IPS DF 6.9 (cell line): ENCODE measurements around the gene CRNKL1.

ENCODE experiments used
- DNase-seq: peaks from one replicate; pipeline ENCODE4 v3.0.0-alpha.2; 2013; ENCODE audit warnings: low read depth, low spot score
- H3K27ac ChIP-seq: one replicate; pipeline ENCODE4 v1.5.1; 2013; ENCODE audit warnings: low read length, control low read depth
- H3K27me3 ChIP-seq: 2 replicates; pipeline ENCODE4 v1.6.1; 2013; ENCODE audit warnings: mild to moderate bottlenecking, low read length; ENCODE audit not compliant: control insufficient read depth, insufficient read depth
- H3K36me3 ChIP-seq: 2 replicates; pipeline ENCODE4 v1.6.1; 2013; ENCODE audit warnings: low read length; ENCODE audit not compliant: control insufficient read depth, insufficient read depth
- H3K4me1 ChIP-seq: 2 replicates; pipeline ENCODE4 v1.6.1; 2013; ENCODE audit warnings: low read length; ENCODE audit not compliant: control insufficient read depth, insufficient read depth
- H3K4me3 ChIP-seq: 2 replicates; pipeline ENCODE4 v1.5.1; 2013; ENCODE audit warnings: mild to moderate bottlenecking, low read length
- H3K9me3 ChIP-seq: 2 replicates; pipeline ENCODE4 v1.6.1; 2013; ENCODE audit warnings: low read length, inconsistent platforms; ENCODE audit not compliant: control insufficient read depth, insufficient read depth
- WGBS: extraction: QIAGEN DNeasy Blood & Tissue Kit; methylation state at CpG from one replicate; pipeline ENCODE4 v1.1.7; 2013; ENCODE audit warnings: mixed read lengths, missing lambda C conversion rate; ENCODE audit not compliant: insufficient read length, insufficient coverage; 5-methylcytosine and 5-hydroxymethylcytosine counted together

The CRNKL1 gene

DNA sequence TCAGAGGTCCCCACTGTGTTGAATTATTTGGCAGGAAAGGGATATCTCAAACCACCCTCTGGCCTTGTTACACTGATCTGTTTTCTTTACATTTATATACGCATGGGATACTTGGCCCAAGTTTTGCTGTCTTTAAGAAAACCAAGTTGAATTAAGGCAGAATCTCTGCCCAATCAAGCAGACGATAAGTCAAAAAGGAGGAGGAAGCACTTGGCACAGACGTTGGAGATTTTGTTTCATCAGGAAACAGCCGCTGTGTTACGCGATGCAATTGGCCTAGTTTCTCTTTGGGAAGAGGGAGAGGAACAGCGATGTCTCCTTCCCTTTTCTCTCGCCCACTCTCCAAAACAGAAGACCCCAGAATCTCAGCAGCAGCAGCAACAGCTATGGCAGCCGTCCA, 55.3 kb downstream of the CRNKL1 start:
- WGBS, result no CpG with 5 or more reads among the region's 9 CpGs
- Histone ChIP-seq H3K4me3 (no peak overlapping the region), H3K27me3 (no peaks in the 10 kb centered on the region), H3K9me3 (no peaks in the 10 kb centered on the region), H3K27ac (no peak overlapping the region), H3K36me3 (no peaks in the 10 kb centered on the region), H3K4me1 (no peaks in the 10 kb centered on the region)
- DNase-seq, result no peak

DNA sequence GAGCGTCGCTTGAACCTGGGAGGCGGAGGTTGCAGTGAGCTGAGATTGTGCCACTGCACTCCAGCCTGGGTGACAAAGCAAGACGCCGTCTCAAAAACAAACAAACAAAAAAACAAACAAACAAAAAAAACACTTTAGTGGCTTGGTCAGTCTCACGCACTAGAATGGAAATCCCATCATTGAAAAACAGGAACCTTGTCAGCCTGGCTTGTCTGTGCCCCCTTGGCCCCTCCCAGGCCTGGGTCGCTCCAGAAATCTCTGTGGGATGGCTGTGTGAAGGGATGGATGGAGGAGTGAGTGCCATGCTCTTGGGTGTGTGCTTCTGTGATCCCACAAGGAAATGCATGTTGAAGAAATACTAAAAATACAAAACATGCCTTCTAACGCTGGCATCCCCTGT, 56.0 kb downstream of the CRNKL1 start:
- H3K27ac ChIP-seq, result no peak overlapping the region
- no peak for DNase-seq
- no CpG with 5 or more reads among the region's 8 CpGs for WGBS
- no peaks in the 10 kb centered on the region for H3K4me1 ChIP-seq
- H3K9me3 ChIP-seq, result no peaks in the 10 kb centered on the region
- H3K27me3 ChIP-seq, result no peaks in the 10 kb centered on the region
- no peaks in the 10 kb centered on the region for H3K36me3 ChIP-seq
- H3K4me3 ChIP-seq, result no peak overlapping the region

DNA sequence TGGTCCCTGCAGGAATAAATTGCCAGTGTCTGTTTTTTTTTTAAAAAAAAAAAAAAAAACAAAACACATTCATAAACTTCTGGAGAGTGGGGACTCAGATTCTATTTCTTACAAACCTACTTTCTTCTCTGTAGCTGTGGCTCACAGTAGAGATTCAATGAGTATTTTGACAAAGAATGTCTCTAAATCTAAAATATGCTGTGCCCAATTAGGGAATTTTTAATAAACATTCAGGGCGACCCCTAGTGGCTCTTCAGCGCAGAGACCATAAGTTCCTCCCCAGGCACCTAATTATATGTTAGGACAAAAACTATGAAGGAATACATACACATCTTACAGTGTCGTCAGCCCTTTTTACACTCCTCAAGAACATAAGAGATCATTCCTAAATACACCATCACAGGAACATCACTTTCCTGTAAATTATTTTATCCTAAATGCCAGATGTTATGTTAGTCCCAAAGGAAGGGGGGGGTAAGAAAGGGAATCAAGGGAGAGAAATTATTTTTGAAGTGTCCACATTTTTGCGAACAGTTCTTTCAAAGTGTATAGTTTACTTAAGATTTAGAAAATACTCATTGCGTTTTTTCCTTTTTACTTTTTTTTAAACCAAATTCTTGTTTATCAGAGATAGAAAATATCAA, 56.9 kb downstream of the CRNKL1 start:
- no peak overlapping the region for H3K27ac ChIP-seq
- no peak for DNase-seq
- no CpG with 5 or more reads among the region's 5 CpGs for WGBS
- H3K27me3 ChIP-seq, result no peaks in the 10 kb centered on the region
- no peaks in the 10 kb centered on the region for H3K9me3 ChIP-seq
- H3K4me3 ChIP-seq, result no peak overlapping the region
- no peaks in the 10 kb centered on the region for H3K36me3 ChIP-seq
- H3K4me1 ChIP-seq, result no peaks in the 10 kb centered on the region

DNA sequence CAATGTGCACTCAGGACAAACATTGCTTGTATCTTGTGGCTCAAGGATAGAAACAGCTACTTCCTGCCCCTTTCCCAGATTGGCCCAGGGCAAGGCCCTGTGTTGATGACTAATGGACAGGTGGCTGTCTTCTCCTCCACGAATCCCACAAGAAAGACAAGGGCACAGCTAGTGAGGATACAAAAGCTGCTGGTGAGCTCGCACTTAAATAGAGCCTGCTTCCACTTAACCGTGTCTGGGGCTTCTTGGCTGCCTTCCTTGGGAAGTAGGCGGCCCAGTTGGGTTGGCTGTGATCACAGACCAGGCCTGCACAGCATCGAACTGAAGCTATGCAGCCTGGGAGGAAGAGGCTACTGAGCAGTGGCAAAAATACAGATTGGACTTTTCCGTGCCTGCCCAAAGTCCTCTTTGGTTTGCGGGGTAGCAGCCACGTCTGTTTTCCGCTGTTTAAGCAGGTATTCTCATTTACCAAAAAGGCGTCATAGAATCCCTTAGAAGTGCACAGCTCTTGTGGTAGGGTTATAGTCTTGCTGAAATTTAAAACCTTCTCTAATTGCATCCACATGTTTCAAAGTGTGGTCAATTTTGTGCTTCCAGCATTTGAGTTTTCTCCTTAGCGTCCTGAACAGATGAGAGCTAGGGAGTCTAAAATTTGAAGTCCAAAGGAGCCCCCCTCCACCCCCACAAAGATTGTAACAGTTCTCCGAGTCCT, 58.2 kb downstream of the CRNKL1 start:
- H3K4me3 ChIP-seq, result no peak overlapping the region
- no peak for DNase-seq
- H3K36me3 ChIP-seq, result no peaks in the 10 kb centered on the region
- H3K27ac ChIP-seq, result no peak overlapping the region
- no peaks in the 10 kb centered on the region for H3K9me3 ChIP-seq
- no CpG with 5 or more reads among the region's 12 CpGs for WGBS
- no peaks in the 10 kb centered on the region for H3K27me3 ChIP-seq
- no peaks in the 10 kb centered on the region for H3K4me1 ChIP-seq

DNA sequence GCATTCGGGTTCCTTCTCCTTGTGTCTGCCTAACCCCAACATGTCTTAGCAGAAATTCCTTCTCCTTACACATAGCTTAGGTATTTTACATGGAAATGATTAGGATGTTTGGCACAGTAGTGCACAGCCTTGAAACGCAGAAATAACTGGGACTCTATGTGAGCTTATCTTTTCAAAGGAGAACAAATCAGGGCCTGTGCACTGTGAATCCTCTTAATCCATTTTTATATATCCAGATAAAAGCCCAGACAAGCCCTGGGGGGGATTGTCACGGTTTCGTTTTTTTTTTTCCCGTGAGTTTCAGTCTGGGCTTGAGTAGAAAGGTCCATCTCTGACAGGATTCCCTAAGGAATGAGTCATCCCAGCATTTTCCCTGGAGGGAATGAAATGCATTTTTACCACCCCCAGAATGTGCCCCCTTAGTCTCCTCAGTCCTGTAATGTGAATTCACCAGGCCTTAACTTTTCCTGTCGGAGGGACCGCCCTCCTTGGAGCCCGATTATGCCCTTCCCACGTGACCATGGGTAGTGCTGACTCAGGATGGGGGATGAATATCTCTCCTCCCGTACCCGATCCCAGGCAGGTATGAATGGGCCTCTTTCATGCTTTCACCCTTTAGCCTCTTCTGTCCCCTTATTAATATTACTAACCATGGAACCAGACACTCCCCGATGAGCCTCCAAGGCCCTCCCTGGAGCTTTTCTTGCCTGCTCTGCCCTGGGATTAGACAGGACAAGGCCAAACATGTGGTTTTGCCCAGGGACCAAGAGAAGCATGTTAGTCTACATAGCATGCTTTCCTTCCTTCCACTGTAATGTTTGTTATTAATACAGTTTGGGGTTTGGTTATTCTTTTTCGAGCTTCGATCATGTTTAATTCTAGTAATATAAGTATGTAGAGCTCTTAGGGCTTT, 59.0 kb downstream of the CRNKL1 start:
- H3K27ac ChIP-seq, result no peak overlapping the region
- no peaks in the 10 kb centered on the region for H3K4me1 ChIP-seq
- WGBS, result no CpG with 5 or more reads among the region's 14 CpGs
- DNase-seq, result no peak
- no peaks in the 10 kb centered on the region for H3K27me3 ChIP-seq
- H3K4me3 ChIP-seq, result no peak overlapping the region
- no peaks in the 10 kb centered on the region for H3K9me3 ChIP-seq
- no peaks in the 10 kb centered on the region for H3K36me3 ChIP-seq

DNA sequence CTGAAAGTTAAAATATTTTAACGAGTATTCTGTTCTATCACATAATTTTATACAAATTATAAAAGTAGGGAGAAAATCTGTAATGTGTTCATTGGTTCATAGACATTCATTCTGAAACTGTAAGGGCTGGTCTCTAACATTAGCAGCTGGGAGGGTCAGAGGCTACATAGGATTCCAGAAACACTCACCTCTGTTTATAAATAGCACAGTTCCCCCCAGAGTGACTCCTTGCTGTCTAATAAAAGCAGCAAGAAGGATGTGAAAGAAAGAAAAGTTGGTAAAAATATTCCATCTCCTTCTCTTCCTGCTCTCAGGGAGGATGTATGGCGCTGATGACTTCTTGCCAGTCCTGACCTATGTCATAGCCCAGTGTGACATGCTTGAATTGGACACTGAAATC, 60.4 kb downstream of the CRNKL1 start:
- Histone ChIP-seq H3K9me3 (no peaks in the 10 kb centered on the region), H3K27ac (no peak overlapping the region), H3K4me1 (no peaks in the 10 kb centered on the region)

DNA sequence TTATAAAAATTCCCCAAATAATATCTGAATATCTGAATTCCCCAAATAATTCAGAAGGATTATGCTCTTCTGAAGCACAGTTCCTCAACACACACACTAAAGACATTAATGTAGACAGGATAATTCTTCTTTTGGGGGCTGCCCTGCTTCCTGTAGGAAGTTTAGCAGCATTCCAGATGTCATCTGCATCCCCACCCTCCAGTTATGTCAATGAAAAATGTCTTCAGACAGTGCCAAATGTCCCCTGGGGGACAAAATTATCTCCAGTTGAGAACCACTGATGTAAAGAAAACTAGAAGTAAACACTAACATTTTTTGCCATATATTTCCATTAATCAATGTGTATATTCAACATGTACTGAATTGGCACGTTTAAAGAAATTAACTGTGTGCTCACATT, 61.0 kb downstream of the CRNKL1 start:
- no CpG with 5 or more reads among the region's 1 CpG for WGBS
- no peaks in the 10 kb centered on the region for H3K9me3 ChIP-seq
- no peak for DNase-seq
- no peak overlapping the region for H3K4me3 ChIP-seq
- H3K27ac ChIP-seq, result no peak overlapping the region
- H3K4me1 ChIP-seq, result no peaks in the 10 kb centered on the region
- H3K27me3 ChIP-seq, result no peaks in the 10 kb centered on the region
- H3K36me3 ChIP-seq, result no peaks in the 10 kb centered on the region

More for the DNA sequence above, 60.4 kb downstream of the CRNKL1 start:
- H3K27me3 ChIP-seq, result no peaks in the 10 kb centered on the region
- DNase-seq, result no peak
- H3K36me3 ChIP-seq, result no peaks in the 10 kb centered on the region
- no CpG with 5 or more reads among the region's 2 CpGs for WGBS
- H3K4me3 ChIP-seq, result no peak overlapping the region

DNA sequence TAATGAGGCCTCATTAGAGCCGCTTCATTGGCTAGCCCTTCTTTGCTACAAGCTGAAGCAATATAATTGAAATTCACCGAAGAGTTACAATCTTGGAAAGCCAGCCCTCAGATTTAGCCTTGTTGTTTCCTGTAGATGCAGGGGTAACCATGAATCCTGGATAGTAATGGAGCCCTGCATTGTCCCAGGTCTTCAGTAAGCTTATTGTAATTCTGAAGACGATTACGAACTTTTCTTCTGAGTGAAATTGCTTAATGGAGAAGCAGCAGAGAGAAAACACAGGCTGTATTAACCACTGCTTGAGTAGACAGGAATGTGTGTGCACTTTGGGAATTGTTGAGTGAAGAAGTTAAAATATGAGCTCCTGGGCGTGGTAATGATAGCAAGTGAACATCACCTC, 61.4 kb downstream of the CRNKL1 start:
- WGBS, result no CpG with 5 or more reads among the region's 5 CpGs
- no peaks in the 10 kb centered on the region for H3K36me3 ChIP-seq
- no peak overlapping the region for H3K27ac ChIP-seq
- no peak for DNase-seq
- no peaks in the 10 kb centered on the region for H3K4me1 ChIP-seq
- H3K4me3 ChIP-seq, result no peak overlapping the region
- no peaks in the 10 kb centered on the region for H3K27me3 ChIP-seq
- H3K9me3 ChIP-seq, result no peaks in the 10 kb centered on the region

DNA sequence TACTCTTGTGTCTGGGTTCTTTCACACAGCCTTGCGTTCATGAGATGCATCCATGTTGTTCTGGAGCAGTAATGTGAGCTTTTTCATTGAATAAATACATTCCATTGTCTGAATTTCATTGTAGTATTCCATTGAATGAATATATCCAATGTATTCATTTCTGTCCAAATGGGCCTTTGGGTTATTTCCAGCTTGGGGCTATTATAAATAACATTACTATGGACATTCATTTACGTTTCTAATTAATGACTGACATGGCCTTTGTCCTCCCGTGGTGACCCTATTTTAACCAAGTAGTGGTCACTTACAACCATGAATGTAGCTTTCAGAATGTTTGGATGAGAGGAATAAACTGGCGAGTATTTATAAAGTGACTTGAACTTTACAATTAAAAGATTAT, 65.2 kb downstream of the CRNKL1 start:
- H3K27me3 ChIP-seq, result no peaks in the 10 kb centered on the region
- no peaks in the 10 kb centered on the region for H3K4me1 ChIP-seq
- no peaks in the 10 kb centered on the region for H3K36me3 ChIP-seq
- no peaks in the 10 kb centered on the region for H3K9me3 ChIP-seq
- no peak for DNase-seq
- no peak overlapping the region for H3K27ac ChIP-seq
- H3K4me3 ChIP-seq, result no peak overlapping the region
- WGBS, result no CpG with 5 or more reads among the region's 4 CpGs

DNA sequence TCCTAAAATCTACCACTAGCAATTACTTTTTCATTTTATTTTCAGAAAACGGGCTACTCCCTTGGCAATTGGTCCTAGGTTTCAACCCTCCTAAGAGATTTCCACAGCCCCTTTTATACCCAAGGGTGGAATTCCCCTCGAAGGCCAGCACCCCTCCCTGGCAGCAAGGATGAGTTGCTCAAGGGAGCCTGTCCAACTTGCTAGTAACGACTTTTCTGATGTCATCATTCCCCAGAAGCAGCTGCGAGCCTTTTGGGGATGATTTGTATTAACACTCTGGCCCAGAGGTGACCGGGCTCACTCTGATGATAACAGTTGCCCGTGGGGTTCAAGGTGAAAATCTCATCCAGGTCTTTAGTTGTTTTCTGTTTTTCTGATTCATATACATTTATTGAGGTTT, 65.8 kb downstream of the CRNKL1 start:
- no peak overlapping the region for H3K27ac ChIP-seq
- H3K9me3 ChIP-seq, result no peaks in the 10 kb centered on the region
- H3K27me3 ChIP-seq, result no peaks in the 10 kb centered on the region
- no CpG with 5 or more reads among the region's 6 CpGs for WGBS
- H3K4me3 ChIP-seq, result no peak overlapping the region
- H3K4me1 ChIP-seq, result no peaks in the 10 kb centered on the region
- no peak for DNase-seq
- no peaks in the 10 kb centered on the region for H3K36me3 ChIP-seq
